Spleen (tissue), 7 donors: ENCODE results near the gene FLAD1.

ENCODE experiments used
- POLR2A ChIP-seq, 3 donors: fragments of 450-650 bp; IDR thresholded peaks; one replicate each; pipeline ENCODE4 v1.5.1; 2017; ENCODE audit warnings: antibody characterized with exemption in 3 of 3, mild to moderate bottlenecking in 1 of 3
- POLR2AphosphoS5 ChIP-seq, 3 donors: sonication (generic); formaldehyde crosslinking; IDR thresholded peaks; one replicate each; pipeline ENCODE4 v1.5.1; 2017; ENCODE audit warnings: antibody characterized with exemption in 3 of 3
- TF ChIP-seq, protein P1 (sequence below), 11 experiments: fragments of 200-600 bp in 7 of 11; fragments of 450-650 bp in 4 of 11; sonication (generic) in 4 of 11; IDR thresholded peaks in 8 of 11; conservative IDR thresholded peaks in 3 of 11; 1 replicate in 7 of 11; 2 replicates in 4 of 11; pipeline versions ENCODE4 v1.4.0 to v1.8.0; 2016 to 2021; ENCODE audit warnings: antibody characterized with exemption in 11 of 11, inconsistent platforms in 4 of 11, mild to moderate bottlenecking in 1 of 11
- donor health status: DM: no; HTN: no; CAD: no; lungs with moderate emphysema.
- donor health status: DM: no; HTN: no; CAD: no.
- donor health status: DM: no; HTN: no; CAD: no.

DNA sequence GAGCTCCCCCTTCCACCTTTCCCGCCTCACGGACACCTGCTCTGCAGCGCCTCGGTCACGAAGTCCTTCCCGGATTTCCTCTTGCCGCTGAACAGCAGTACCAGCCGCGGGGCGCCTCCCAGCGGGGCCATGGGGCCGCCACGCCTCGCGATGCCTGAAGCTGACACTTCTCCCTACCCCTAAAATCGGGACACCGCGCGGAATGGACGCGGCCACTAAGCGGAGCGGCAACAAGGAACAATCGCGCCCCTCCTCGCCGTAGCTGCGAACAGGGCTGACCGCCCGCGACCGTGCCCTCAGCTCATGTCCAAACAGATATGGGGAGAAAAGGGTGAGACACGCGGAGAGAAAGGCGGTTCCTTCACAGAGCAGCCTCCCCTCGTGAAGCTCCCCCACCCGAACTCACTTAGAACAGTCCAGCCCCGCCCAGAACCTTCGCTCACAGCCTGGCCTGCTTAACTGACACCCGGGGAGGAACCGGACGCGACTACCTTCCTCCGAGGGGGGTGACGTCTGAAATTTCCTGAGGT lies 46.5 kb upstream of the FLAD1 start, which contains the start of gene PMVK:
- TF ChIP-seq, protein P1, sequence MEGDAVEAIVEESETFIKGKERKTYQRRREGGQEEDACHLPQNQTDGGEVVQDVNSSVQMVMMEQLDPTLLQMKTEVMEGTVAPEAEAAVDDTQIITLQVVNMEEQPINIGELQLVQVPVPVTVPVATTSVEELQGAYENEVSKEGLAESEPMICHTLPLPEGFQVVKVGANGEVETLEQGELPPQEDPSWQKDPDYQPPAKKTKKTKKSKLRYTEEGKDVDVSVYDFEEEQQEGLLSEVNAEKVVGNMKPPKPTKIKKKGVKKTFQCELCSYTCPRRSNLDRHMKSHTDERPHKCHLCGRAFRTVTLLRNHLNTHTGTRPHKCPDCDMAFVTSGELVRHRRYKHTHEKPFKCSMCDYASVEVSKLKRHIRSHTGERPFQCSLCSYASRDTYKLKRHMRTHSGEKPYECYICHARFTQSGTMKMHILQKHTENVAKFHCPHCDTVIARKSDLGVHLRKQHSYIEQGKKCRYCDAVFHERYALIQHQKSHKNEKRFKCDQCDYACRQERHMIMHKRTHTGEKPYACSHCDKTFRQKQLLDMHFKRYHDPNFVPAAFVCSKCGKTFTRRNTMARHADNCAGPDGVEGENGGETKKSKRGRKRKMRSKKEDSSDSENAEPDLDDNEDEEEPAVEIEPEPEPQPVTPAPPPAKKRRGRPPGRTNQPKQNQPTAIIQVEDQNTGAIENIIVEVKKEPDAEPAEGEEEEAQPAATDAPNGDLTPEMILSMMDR (IDR thresholded peaks at IDR 0.05 in 8 of 11, conservative IDR thresholded peaks at IDR 0.05 in 3 of 11), result peak in 9 of 11 experiments; percentile 20 to 60 (median 43)
- TF ChIP-seq POLR2AphosphoS5 (IDR thresholded peaks at IDR 0.05), result peak; percentile 89 to 94 (median 93)
- no peak for TF ChIP-seq POLR2A (IDR thresholded peaks at IDR 0.05)
